PC-3 (cell line): ENCODE measurements around the gene GTF3C4. TPM values are rescaled to one million over a fixed set of nuclear protein-coding genes. Genes with fewer than 3 reads are reported as not detected.

ENCODE experiments used
- ATAC-seq: fragments of 200-7000 bp; cut with Tn5 transposase; 2 replicates; pipeline ENCODE4 v1.9.1; 2020; ENCODE audit warnings: mild to moderate bottlenecking, moderate library complexity
- BruUV-seq: library from RNA; stranded (reverse); fragments of 400-500 nt; replicated peaks from 2 replicates; lab custom pipeline; 2021; lab: Mats Ljungman, UMichigan
- CTCF ChIA-PET: fragments of 300-600 bp; sonication (Branson Sonifier 250); formaldehyde crosslinking; loops from one replicate; lab custom pipeline; 2022; ENCODE audit warnings: antibody characterized with exemption; lab: Charles Lee
- POLR2A ChIA-PET: fragments of 300-600 bp; sonication (Branson Sonifier 250); formaldehyde crosslinking; loops from one replicate; lab custom pipeline; 2022; ENCODE audit warnings: antibody characterized with exemption; ENCODE audit not compliant: unreplicated experiment; lab: Charles Lee
- DNase-seq: peaks from one replicate; pipeline ENCODE4 v3.0.0-alpha.2; 2015
- H2AFZ ChIP-seq: fragments of 300-600 bp; sonication (generic); 2 replicates; pipeline ENCODE4 v1.6.0; 2016; ENCODE audit warnings: antibody characterized with exemption, low read length
- H3F3A ChIP-seq: fragments of 300-600 bp; sonication (generic); one replicate; pipeline ENCODE4 v1.6.0; 2017; ENCODE audit warnings: antibody characterized with exemption, low read length, control low read depth, mild to moderate bottlenecking; ENCODE audit not compliant: unreplicated experiment
- H3K27ac ChIP-seq: fragments of 300-600 bp; sonication (generic); 2 replicates; pipeline ENCODE4 v1.5.1; 2016; ENCODE audit warnings: mild to moderate bottlenecking, low read length
- H3K27me3 ChIP-seq: fragments of 300-600 bp; sonication (generic); 2 replicates; pipeline ENCODE4 v1.6.1; 2016; ENCODE audit warnings: low read length, mixed read lengths
- H3K36me3 ChIP-seq: fragments of 300-600 bp; sonication (generic); 2 replicates; pipeline ENCODE4 v1.6.1; 2016; ENCODE audit warnings: low read depth, mixed run types, low read length, mixed read lengths
- H3K4me1 ChIP-seq: fragments of 300-600 bp; sonication (generic); 2 replicates; pipeline ENCODE4 v1.5.1; 2016; ENCODE audit warnings: low read length; ENCODE audit not compliant: insufficient read depth
- H3K4me2 ChIP-seq: fragments of 300-600 bp; sonication (generic); 2 replicates; pipeline ENCODE4 v1.6.0; 2016; ENCODE audit warnings: low read length
- H3K4me3 ChIP-seq: fragments of 300-600 bp; sonication (generic); 2 replicates; pipeline ENCODE4 v1.5.1; 2016; ENCODE audit warnings: mild to moderate bottlenecking, low read length, mixed read lengths
- H3K79me2 ChIP-seq: fragments of 300-600 bp; sonication (generic); 2 replicates; pipeline ENCODE4 v1.6.1; 2017; ENCODE audit warnings: low read length, mixed read lengths
- H3K9ac ChIP-seq: fragments of 300-600 bp; sonication (generic); 2 replicates; pipeline ENCODE4 v1.6.0; 2016; ENCODE audit warnings: mild to moderate bottlenecking, low read length
- H3K9me2 ChIP-seq: fragments of 300-600 bp; sonication (generic); replicated peaks from 2 replicates; pipeline ENCODE4 v1.6.1; 2016; ENCODE audit warnings: mixed run types, low read length, mixed read lengths
- H3K9me3 ChIP-seq: fragments of 300-600 bp; sonication (generic); 2 replicates; pipeline ENCODE4 v1.6.1; 2016; ENCODE audit warnings: low read length, mixed read lengths
- H4K20me1 ChIP-seq: fragments of 300-600 bp; sonication (generic); 2 replicates; pipeline ENCODE4 v1.6.1; 2016; ENCODE audit warnings: low read length, mixed read lengths
- EZH2 ChIP-seq: fragments of 300-600 bp; sonication (generic); IDR thresholded peaks from one replicate; pipeline ENCODE4 v1.6.1; 2017; ENCODE audit warnings: antibody characterized with exemption, mild to moderate bottlenecking, low read length; ENCODE audit not compliant: unreplicated experiment
- EZH2phosphoT487 ChIP-seq: fragments of 300-600 bp; sonication (generic); IDR thresholded peaks from 2 replicates; pipeline ENCODE4 v1.6.1; 2018; ENCODE audit warnings: mild to moderate bottlenecking, antibody characterized with exemption, low read length, borderline replicate concordance
- intact Hi-C: fragments of 100-400 bp; cut with micrococcal nuclease; formaldehyde crosslinking; loops from 2 replicates; pipeline ENCODE4 v1.9.0; 2023
- total RNA-seq: library from RNA; depleted of rRNA; stranded (reverse); fragments of >200 nt; gene quantifications from 2 replicates; pipeline ENCODE4 v1.2.3, GENCODE V29; 2014; rRNA removed
- TF ChIP-seq, protein P1 (sequence below): fragments of 300-600 bp; sonication (generic); conservative IDR thresholded peaks from 2 replicates; pipeline ENCODE4 v1.5.1; 2017; ENCODE audit warnings: antibody characterized with exemption, low read depth, mild to moderate bottlenecking, low read length

GTF3C4 gene
- total RNA-seq, 1 experiment from 2014 or later: 9.8 TPM

DNA sequence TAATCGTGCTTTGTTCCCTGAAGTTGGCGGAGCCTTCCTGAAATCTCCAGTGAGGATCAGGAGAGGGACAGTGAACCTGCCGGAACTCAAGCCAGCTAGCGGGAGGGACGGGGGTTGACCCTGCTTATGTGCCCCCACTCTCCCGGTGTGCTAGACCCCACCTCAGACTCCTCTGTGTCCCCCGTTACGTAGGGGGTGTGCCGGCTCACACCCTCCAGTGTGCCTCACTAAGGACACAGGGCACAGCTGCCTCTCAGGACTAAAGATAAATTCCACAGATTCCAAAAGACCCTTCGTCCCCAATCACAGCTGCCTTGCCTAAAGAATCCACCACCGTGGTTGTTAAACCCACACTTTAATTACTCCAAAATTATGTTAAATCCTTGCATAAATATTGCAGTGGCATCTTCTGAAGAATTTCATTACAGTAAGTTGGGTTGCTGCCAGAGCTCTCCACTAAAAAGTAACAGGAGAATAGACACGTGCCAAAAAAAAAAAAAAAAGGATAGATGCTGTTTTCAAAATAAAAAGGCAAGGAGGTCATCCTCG is 73.7 kb downstream of the GTF3C4 start:
- TF ChIP-seq EZH2 (no peak), EZH2phosphoT487 (no peak)
- TF ChIP-seq, protein P1, sequence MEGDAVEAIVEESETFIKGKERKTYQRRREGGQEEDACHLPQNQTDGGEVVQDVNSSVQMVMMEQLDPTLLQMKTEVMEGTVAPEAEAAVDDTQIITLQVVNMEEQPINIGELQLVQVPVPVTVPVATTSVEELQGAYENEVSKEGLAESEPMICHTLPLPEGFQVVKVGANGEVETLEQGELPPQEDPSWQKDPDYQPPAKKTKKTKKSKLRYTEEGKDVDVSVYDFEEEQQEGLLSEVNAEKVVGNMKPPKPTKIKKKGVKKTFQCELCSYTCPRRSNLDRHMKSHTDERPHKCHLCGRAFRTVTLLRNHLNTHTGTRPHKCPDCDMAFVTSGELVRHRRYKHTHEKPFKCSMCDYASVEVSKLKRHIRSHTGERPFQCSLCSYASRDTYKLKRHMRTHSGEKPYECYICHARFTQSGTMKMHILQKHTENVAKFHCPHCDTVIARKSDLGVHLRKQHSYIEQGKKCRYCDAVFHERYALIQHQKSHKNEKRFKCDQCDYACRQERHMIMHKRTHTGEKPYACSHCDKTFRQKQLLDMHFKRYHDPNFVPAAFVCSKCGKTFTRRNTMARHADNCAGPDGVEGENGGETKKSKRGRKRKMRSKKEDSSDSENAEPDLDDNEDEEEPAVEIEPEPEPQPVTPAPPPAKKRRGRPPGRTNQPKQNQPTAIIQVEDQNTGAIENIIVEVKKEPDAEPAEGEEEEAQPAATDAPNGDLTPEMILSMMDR: no peak
- Histone ChIP-seq H3K9me2 (no peaks in the 10 kb centered on the region), H2AFZ (no peak overlapping the region), H3K4me1 (no peaks in the 10 kb centered on the region), H3F3A (no peaks in the 10 kb centered on the region), H3K9ac (no peak overlapping the region), H4K20me1 (no peaks in the 10 kb centered on the region), H3K9me3 (no peaks in the 10 kb centered on the region), H3K27me3 (peaks cover 15% of the 10 kb centered on the region; the same call in 1 of the 2 replicates), H3K27ac (no peak overlapping the region), H3K36me3 (no peaks in the 10 kb centered on the region), H3K79me2 (no peaks in the 10 kb centered on the region), H3K4me2 (no peak overlapping the region), H3K4me3 (no peak overlapping the region)
- BruUV-seq: no TSS peak
- ATAC-seq (no peak), DNase-seq (no peak)
- intact Hi-C loops: no loop called here
- CTCF ChIA-PET: no interaction called here
- POLR2A ChIA-PET: no interaction called here

Other genes with a start within 250 kb of the GTF3C4 start
- gene BARHL1, start 87.9 kb upstream of the GTF3C4 start, total RNA-seq: not detected in 2 replicates
- gene DDX31, start 481 bp upstream of the GTF3C4 start, total RNA-seq: 14.2 and 14.6 TPM in 2 replicates
- gene AK8, start 207.8 kb downstream of the GTF3C4 start, total RNA-seq: 0.55 TPM in 1 of 2 replicates, not detected in the other
- 2.3 and 3.9 TPM in 2 replicates for gene SPACA9, start 208.4 kb downstream of the GTF3C4 start, total RNA-seq